Measurements from ENCODE around the gene TMEM151A. TPM values are rescaled to one million over a fixed set of nuclear protein-coding genes. Genes with fewer than 3 reads are reported as not detected.

The TMEM151A gene
- total and polyA plus RNA-seq, 4 donors: 0.05 to 0.13 TPM; not detected in 2

- H3K9me3 ChIP-seq (ENCODE audit: control insufficient read depth in 4 of 4, low read length in 3 of 4): no peaks in the 10 kb centered on the region
- H3K4me1 ChIP-seq (ENCODE audit: control insufficient read depth in 4 of 4, insufficient read depth in 4 of 4, low read length in 3 of 4): peaks cover 7 to 32% (median 21%) of the 10 kb centered on the region in 4 donors
- whole genome bisulfite sequencing: 14% methylated on average over 35 of the region's 35 CpGs
- TF ChIP-seq RXRA (IDR thresholded peaks at IDR 0.05): no peak
- TF ChIP-seq FOXA1 (IDR thresholded peaks at IDR 0.05): no peak
- TF ChIP-seq, protein P1, sequence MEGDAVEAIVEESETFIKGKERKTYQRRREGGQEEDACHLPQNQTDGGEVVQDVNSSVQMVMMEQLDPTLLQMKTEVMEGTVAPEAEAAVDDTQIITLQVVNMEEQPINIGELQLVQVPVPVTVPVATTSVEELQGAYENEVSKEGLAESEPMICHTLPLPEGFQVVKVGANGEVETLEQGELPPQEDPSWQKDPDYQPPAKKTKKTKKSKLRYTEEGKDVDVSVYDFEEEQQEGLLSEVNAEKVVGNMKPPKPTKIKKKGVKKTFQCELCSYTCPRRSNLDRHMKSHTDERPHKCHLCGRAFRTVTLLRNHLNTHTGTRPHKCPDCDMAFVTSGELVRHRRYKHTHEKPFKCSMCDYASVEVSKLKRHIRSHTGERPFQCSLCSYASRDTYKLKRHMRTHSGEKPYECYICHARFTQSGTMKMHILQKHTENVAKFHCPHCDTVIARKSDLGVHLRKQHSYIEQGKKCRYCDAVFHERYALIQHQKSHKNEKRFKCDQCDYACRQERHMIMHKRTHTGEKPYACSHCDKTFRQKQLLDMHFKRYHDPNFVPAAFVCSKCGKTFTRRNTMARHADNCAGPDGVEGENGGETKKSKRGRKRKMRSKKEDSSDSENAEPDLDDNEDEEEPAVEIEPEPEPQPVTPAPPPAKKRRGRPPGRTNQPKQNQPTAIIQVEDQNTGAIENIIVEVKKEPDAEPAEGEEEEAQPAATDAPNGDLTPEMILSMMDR (IDR thresholded peaks at IDR 0.05; ENCODE audit: low read depth, low read length, missing input control): peak; percentile 99
- peak; percentile 73 to 82 for TF ChIP-seq RAD21 (IDR thresholded peaks at IDR 0.05)
- TF ChIP-seq SP1 (IDR thresholded peaks at IDR 0.05): peak; percentile 6
- TF ChIP-seq, protein P2, sequence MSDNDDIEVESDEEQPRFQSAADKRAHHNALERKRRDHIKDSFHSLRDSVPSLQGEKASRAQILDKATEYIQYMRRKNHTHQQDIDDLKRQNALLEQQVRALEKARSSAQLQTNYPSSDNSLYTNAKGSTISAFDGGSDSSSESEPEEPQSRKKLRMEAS (IDR thresholded peaks at IDR 0.05): no peak
- TF ChIP-seq, protein P3, sequence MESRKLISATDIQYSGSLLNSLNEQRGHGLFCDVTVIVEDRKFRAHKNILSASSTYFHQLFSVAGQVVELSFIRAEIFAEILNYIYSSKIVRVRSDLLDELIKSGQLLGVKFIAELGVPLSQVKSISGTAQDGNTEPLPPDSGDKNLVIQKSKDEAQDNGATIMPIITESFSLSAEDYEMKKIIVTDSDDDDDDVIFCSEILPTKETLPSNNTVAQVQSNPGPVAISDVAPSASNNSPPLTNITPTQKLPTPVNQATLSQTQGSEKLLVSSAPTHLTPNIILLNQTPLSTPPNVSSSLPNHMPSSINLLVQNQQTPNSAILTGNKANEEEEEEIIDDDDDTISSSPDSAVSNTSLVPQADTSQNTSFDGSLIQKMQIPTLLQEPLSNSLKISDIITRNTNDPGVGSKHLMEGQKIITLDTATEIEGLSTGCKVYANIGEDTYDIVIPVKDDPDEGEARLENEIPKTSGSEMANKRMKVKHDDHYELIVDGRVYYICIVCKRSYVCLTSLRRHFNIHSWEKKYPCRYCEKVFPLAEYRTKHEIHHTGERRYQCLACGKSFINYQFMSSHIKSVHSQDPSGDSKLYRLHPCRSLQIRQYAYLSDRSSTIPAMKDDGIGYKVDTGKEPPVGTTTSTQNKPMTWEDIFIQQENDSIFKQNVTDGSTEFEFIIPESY (IDR thresholded peaks at IDR 0.05): no peak
- H3K27ac ChIP-seq (ENCODE audit: low read depth in 1 of 2, low read length in 2 of 2): no peak overlapping the region
- peak; percentile 99 for DNase-seq (ENCODE audit: low spot score)
- no peaks in the 10 kb centered on the region for H3K27me3 ChIP-seq (ENCODE audit: control insufficient read depth in 4 of 4, insufficient read depth in 4 of 4, low read length in 3 of 4)
- H3K4me3 ChIP-seq (ENCODE audit: low read depth in 1 of 3, low read length in 3 of 3): no peak overlapping the region
- peaks cover 0 to 5% (median 4%) of the 10 kb centered on the region in 4 donors for H3K36me3 ChIP-seq (ENCODE audit: control insufficient read depth in 4 of 4, insufficient read depth in 3 of 4, low read depth in 1 of 4, low read length in 3 of 4)
- H3K9ac ChIP-seq (ENCODE audit: low read depth in 1 of 2, low read length in 2 of 2): no peak overlapping the region
These were observed 8.9 kb upstream of the TMEM151A start for GRCh38 chr11:66282468-66283455.

- no peaks in the 10 kb centered on the region for H3K9me3 ChIP-seq (ENCODE audit: control insufficient read depth in 4 of 4, low read length in 3 of 4)
- 88% methylated on average over 14 of the region's 14 CpGs for WGBS
- H3K27me3 ChIP-seq (ENCODE audit: control insufficient read depth in 4 of 4, insufficient read depth in 4 of 4, low read length in 3 of 4): no peaks in the 10 kb centered on the region
- no peak overlapping the region for H3K27ac ChIP-seq (ENCODE audit: low read depth in 1 of 2, low read length in 2 of 2)
- peaks cover 10 to 38% (median 26%) of the 10 kb centered on the region in 4 donors for H3K4me1 ChIP-seq (ENCODE audit: control insufficient read depth in 4 of 4, insufficient read depth in 4 of 4, low read length in 3 of 4)
- no peak overlapping the region for H3K4me3 ChIP-seq (ENCODE audit: low read depth in 1 of 3, low read length in 3 of 3)
- TF ChIP-seq, protein P1 (IDR thresholded peaks at IDR 0.05; ENCODE audit: low read depth, low read length, missing input control): no peak
- TF ChIP-seq EGR1 (IDR thresholded peaks at IDR 0.05; ENCODE audit: low read depth in 2 of 2) (no peak), HNF4G (IDR thresholded peaks at IDR 0.05) (no peak)
- no peak overlapping the region for H3K9ac ChIP-seq (ENCODE audit: low read depth in 1 of 2, low read length in 2 of 2)
- H3K36me3 ChIP-seq (ENCODE audit: control insufficient read depth in 4 of 4, insufficient read depth in 3 of 4, low read depth in 1 of 4, low read length in 3 of 4): peaks cover 0 to 5% (median 4%) of the 10 kb centered on the region in 4 donors
- DNase-seq (ENCODE audit: low spot score): no peak
These were observed 8.1 kb upstream of the TMEM151A start for GRCh38 chr11:66283461-66284105.

Data from liver (tissue), 9 donors.